ENCODE measurements around the gene TTC19.
"Not testable (repeated sequence)": the region's sequence is repeated elsewhere in the genome, so short reads cannot be mapped to it uniquely, and the experiment has no call there.

TTC19 gene

DNA sequence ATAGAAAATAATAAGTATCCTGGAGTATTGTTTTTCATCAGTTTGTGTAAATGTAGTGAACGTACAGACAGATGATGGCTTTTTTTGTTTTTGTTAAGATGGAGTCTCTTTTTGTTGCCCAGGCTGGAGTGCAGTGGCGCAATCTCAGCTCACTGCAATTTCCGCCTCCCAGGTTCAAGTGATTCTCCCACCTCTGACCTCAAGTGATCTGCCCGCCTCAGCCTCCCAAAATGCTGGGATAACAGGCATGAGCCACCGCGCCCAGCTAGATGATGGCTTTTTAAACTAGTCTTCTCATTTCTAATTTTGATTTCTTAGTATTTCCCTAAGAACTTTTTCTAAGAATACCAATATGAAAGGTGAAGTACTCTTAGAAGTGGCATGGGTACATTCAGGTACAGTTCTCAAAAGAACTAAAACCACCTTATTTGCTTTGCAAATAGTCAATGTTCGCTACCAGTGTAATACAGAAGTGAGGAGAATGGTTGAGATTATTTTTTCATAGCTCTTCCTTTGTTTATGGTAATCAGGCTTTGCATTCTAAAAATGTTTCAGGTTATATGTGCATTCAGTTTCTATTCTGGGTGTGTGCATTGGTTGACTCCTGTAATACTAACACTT lies 34.2 kb downstream of the TTC19 start:
- DNase-seq, result no peak

DNA sequence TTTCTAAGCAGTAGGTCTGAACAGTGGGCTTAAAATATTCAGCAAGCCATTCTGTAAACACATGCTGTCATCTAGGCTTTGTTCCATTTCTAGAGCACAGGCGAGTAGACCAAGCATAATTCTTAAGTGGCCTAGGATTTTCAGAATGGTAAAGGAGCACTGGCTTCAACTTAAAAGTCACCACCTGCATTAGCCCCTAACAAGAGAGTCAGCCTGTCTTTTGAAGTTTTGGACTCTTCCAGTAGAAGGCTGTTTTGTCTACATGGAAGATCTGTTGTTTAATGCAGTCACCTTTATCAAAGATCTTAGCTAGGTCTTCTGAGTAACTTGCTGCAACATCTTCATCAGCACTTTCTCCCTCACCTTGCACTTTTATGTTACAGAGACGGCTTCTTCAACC lies 36.6 kb downstream of the TTC19 start:
- DNase-seq, result no peak

DNA sequence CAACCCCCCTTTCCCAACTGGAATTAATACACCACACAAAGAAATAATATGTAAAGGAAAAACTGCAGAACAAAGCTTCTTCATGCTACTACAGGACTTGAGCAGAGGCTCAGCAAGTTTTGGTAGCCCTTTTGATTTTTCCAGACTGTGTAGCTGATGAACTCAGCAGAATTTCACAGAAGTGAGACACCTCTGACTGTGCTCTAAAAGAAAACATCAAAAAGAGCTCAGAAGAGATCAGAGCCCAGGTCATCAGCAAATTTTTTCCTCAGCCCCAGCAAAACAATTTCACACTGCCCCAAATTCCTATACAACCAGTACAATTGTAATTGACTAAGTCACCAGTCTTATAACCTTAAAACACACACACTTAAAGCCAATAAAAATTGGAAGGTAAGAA lies 38.0 kb downstream of the TTC19 start:
- no peak for DNase-seq

DNA sequence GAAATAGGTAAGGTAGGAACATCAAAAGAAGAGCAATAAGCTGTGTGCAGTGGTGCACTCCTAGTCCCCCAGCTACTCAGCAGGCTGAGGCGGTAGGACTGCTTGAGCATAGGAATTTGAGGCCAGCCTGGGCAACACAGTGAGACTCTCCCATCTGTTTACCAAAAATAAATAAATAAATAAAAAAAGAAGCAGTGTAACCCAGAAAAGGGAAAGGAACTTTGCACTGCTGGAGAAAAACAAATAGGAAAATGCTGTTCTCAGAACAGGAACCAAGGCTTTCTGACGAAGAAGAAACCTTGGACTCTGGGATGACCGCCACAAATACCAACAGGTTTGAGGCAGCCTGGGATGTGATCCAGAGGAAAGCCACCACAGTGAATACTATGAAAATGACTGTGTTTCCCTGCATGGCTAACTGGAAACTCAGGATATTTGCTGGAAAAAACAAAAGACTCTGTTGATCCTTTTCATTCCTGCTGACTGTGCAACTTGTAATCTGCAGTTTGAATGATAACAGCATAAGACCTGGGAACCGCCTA lies 41.2 kb downstream of the TTC19 start:
- no peak for DNase-seq

DNA sequence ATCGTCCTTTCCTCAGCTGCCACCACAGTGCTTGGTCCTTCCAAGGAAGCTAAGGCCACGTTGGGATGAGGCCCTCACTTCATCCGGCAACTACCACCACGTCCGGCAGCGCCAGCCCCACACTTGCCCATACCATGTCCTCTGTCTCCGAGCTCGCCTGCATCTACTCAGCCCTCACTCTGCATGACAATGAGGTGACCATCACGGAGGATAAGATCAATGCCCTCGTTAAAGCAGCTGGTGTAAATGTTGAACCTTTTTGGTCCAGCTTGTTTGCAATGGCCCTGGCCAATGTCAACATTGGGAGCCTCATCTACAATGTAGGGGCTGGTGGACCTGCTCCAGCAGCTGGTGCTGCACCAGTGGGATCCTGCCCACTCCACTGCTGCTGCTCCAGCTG lies 44.9 kb downstream of the TTC19 start:
- no peak for DNase-seq

DNA sequence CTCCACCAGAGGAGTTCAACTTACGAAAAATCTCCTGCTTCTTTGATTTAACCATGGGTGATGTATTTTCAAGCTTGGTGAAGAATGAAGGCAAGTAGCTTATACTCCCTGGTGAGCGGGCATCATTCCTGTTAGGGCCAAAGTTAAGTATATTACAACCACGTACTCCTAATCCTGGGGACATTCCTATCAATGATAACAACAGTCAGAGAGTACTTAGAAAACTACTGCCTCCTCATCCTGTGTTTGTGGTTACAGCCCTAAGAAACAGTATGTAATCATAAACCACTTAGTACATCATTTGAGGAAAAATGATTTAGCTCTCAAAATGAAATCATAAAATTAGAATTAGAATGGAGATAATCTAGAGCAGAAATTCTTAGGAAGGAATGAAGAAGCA lies 47.3 kb downstream of the TTC19 start:
- no peak for DNase-seq

DNA sequence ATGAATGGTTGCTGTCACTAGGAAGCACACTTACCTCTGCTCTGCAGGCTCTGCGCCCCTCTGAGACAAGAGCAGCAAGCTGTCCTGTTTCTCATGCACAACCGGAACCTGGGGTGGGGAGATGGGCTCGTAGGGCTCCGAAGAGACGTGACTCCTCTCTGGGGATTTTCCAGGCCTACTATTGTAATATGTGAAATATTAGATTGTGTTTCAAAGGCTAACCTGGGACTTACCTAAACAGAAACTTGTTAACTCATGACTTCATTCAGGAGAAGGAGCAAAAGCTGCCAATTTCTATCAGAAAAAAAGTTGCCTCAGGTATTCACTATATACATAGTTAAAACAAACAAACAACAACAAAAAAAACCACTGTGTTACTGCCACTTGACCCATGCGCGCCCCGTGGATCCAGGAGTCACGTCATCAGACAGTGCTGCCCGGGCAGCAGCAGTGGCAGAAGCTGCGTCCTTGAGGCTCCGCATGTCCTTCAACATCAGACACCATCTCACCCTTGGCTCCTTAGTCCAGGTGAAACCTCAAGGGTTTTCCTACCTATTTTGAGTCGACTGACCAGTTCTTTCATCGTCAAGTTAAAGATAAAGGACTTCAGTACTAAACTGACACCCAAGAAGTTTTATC lies 49.3 kb downstream of the TTC19 start:
- no peak for DNase-seq

DNA sequence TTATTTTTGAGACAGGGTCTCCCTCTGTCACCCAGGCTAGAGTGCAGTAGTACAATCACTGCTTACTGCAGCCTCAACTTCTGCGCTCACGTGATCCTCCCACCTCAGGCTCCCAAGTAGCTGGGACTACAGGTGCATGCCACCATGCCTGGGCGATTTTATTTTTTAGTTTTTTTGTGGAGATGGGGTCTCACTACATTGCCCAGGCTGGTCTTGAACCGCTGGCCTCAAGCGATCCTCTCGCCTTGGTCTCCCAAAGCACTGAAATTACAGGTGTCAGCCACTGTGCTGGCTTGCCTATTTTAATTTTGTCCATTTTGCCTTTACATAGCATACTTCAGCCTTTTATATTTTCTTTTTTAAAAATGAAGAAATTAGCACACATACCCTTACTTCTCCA lies 51.2 kb downstream of the TTC19 start:
- DNase-seq, result no peak

DNA sequence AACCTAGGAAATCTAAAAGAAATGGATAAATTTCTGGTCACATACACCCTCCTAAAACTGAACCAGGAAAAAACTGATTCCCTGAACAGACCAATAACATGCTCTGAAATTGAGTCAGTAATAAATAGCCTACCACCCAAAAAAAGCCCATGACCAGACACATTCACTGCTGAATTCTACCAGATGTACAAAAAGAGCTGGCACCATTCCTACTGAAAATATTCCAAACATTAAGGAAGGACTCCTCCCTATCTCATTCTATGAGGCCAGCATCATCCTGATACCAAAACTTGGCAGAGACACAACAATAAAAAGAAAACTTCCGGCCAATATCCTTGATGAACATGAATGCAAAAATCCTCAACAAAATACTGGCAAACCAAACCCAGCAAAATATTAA lies 52.9 kb downstream of the TTC19 start:
- DNase-seq, result no peak

DNA sequence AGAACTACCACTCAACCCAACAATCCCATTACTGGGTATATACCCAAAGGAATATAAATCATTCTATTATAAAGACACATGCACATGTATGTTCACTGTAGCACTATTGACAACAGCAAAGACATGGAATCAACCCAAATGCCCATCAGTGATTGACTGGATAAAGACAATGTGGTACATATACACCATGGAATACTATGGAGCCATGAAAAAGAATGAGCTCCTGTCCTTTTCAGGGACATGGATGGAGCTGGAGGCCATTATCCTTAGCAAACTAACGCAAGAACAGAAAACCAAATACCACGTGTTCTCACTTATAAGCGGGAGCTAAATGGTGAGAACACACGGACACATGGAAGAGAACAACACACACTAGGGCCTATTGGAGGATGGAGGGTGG lies 55.5 kb downstream of the TTC19 start:
- not testable (repeated sequence) for DNase-seq

DNA sequence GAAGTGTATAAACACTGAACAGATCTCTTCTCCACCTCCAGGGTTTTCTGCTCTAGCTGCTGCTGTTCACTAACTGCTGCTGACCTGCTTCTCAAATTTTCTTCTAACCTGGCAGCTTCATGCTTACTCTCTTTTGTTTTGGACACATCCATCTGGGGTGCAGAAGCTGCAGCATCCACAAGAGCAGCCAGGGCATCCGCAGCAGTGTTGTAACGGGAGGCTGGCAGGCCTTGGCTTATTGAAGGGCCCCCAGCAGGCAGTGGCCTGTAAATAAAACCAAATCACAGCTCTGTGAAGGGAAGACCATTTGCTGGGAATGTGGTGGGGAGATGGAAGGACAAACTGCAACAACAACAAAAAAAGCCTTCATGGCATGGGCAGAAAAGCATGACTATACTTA lies 62.0 kb downstream of the TTC19 start:
- no peak for DNase-seq

DNA sequence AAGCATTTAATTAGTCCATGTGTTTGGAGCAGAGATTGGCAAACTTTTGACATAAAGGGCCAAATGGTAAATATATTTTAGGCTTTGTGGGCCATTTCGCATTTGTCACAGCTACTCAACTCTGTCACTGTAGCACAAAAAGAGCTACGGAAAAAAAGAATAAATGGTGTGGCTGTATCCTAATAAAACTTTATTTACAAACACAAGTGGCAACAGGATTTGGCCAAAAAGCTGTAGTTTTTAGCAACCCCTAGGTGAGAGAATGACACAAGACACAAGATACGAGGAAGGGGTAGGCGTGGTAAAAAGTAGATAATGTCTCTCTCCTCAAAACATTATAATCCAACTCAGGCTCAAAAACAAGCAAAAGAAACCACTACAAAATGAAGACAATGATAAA lies 66.5 kb downstream of the TTC19 start:
- no peak for DNase-seq

DNA sequence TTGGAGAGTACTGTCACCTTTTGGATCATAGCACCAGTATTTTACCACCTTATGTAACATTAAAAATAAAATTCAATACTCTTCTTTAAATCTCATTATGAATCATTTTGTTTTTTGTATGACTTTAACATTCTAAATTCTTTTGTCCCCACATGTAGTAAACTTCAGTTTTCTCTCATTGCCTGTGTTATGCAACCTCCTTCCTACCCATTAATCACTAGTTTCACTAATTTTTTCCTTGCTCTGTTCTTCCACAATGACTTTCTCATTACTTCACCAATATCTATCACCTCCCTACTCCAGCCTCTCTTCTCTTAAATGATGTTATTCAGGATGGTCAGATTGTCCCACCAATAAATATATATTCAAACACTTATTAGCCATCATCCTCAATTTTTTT lies 68.7 kb downstream of the TTC19 start:
- DNase-seq, result no peak

DNA sequence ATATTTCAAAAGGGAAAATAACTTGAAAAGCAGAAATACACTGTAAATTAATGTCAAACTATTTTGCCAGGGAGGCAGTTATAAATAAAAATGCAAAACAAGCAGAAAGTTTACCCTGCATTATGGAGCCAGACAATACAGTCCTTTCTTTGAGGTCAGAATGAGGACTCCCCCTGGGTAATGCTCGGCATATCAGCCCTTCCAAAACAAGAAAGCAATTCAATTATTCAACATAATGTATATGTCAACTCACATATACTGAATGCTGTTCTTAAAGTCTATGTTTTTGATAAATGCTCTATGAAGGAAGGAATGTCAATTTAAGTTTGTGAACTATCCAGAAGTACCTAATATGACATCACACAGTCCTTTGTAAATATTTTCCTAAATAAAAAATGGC lies 72.4 kb downstream of the TTC19 start:
- DNase-seq, result no peak

DNA sequence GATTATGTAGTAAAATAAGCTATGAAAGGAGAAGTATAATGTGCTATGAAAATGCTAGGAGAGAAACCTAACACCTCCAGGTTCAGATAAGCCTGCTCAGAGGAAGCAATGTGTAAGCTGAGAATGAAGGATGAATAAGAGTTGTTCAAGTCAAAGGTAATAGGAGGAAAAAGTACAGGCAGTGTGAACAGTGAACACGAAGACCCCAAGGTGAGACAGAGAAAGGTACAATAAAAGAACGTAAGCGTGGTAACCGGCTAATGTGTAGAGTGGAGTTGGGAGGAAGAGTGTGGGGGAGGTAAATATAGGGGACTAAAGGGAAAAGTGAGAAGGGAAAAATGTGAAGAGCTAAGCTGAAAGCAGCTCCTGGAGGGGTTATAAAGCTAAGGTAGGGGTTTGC lies 74.2 kb downstream of the TTC19 start:
- DNase-seq, result no peak

DNA sequence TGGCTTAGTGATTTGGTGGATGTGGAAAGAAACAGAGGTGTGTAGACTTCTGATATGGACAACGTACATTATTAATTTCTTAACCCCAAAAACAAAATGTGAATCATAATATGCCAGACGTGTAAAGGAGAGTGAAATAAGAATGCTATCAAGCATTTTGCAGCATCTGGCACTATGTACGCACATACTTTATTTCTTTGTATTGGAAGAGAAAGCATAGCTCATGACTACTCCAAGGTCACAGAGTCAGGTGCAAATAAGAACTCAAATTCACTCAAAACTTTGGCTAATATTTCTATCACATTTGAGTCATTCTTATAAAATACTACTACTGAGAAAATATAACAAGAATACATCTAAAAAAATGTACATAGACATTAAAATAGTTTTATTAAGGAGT lies 74.8 kb downstream of the TTC19 start:
- no peak for DNase-seq

DNA sequence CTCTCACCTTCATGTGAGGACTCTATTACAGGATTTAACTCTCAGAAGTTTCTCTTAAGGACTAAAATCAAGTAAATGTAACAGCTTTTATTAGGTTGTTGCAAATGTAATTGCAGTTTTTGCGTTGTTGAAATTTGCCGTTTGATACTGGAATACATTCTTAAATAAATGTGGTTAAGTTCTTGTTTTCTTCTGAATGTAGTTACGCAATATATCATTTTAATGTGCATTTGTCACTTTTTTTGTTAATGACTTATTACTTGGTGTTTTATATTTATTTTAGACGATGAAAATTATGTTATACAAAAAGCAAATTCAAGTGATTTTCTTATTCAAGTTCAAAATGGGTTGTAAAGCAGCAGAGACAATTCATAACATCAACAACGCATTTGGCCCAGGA lies 76.3 kb downstream of the TTC19 start:
- no peak for DNase-seq

Data from KG1 (cell line).